HAP-1 (cell line): ENCODE data around the gene KIAA0753.
"Not testable (repeated sequence)": the region's sequence is repeated elsewhere in the genome, so short reads cannot be mapped to it uniquely, and the experiment has no call there.

Source experiments
- DNase-seq, 2 experiments: peaks; one replicate each; pipeline ENCODE4 v3.0.0-alpha.2; 2016 to 2020; ENCODE audit warnings: low spot score in 2 of 2
- H3K27me3 ChIP-seq: fragments of 250-450 bp; sonication (Bioruptor Pico); 2 replicates; pipeline ENCODE4 v1.5.1; 2020; ENCODE audit warnings: low read depth, mild to moderate bottlenecking, moderate library complexity
- H3K36me3 ChIP-seq: fragments of 250-450 bp; sonication (Bioruptor Pico); replicated peaks from 2 replicates; pipeline ENCODE4 v1.5.1; 2020; ENCODE audit warnings: mild to moderate bottlenecking
- H3K4me1 ChIP-seq: fragments of 250-450 bp; sonication (Bioruptor Pico); 2 replicates; pipeline ENCODE4 v1.5.1; 2020; ENCODE audit warnings: mild to moderate bottlenecking
- H3K4me3 ChIP-seq: fragments of 250-450 bp; sonication (Bioruptor Pico); 2 replicates; pipeline ENCODE4 v1.5.1; 2020; ENCODE audit warnings: mild to moderate bottlenecking, moderate library complexity
- H3K9me3 ChIP-seq: fragments of 250-450 bp; sonication (Bioruptor Pico); 2 replicates; pipeline ENCODE4 v1.5.1; 2020; ENCODE audit warnings: mild to moderate bottlenecking, moderate library complexity
- in situ Hi-C: fragments of 300-500 bp; cut with MboI; formaldehyde crosslinking; loops from 3 replicates; pipeline ENCODE4 v1.14.3; 2020; ENCODE audit warnings: low sequenced_read_pairs, inconsistent platforms, mixed read lengths

Gene KIAA0753

DNA sequence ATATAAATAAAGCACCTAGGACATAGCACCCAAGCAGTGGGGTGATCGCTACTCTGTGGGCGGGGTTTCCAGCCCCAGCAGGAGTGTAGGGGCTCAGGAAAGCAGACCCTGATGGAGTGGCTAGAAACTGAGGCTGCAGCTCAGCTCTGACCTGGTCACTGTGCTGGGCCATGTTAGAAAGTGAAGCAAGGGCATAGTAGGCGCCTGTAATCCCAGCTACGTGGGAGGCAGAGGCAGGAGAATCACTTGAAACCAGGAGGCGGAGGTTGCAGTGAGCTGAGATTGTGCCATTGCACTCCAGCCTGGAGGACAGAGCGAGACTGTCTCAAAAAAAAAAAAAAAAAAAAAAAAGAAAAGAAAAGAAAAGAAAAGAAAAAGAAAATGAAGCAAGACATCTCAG is 67.0 kb downstream of the KIAA0753 start:
- H3K4me3 ChIP-seq, H3K9me3 ChIP-seq, DNase-seq, H3K4me1 ChIP-seq, H3K36me3 ChIP-seq, H3K27me3 ChIP-seq, in situ Hi-C loops: not testable (repeated sequence)

GRCh38 chr17:6572972-6573370 is 67.5 kb downstream of the KIAA0753 start:
- Histone ChIP-seq H3K36me3 (no peaks in the 10 kb centered on the region; the same call in 1 of the 2 replicates), H3K27me3 (no peaks in the 10 kb centered on the region), H3K4me3 (no peak overlapping the region), H3K4me1 (peaks cover 4% of the 10 kb centered on the region; the same call in 1 of the 2 replicates), H3K9me3 (no peaks in the 10 kb centered on the region)
- in situ Hi-C loops: no loop called here
- DNase-seq: no peak

DNA sequence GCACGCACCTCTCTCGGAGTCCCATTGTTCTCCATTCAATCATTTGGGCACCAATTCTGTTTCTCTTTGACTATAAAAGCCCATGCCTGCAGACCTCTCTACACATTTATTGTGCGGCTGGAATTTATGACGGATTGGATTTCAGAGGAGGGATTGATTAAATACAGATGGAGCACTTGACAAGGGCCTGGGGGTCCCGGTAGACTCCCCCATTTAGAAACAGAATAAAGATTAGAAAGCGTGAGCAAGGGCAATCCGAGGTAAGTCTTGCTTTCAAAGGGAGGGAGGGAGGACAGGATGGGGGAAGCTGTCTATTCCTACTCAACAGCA is 69.1 kb downstream of the KIAA0753 start:
- in situ Hi-C loops: no loop called here
- Histone ChIP-seq H3K9me3 (no peaks in the 10 kb centered on the region), H3K4me1 (peaks cover 6% of the 10 kb centered on the region; the same call in 1 of the 2 replicates), H3K4me3 (no peak overlapping the region), H3K27me3 (no peaks in the 10 kb centered on the region), H3K36me3 (no peaks in the 10 kb centered on the region; the same call in 1 of the 2 replicates)
- DNase-seq: no peak

DNA sequence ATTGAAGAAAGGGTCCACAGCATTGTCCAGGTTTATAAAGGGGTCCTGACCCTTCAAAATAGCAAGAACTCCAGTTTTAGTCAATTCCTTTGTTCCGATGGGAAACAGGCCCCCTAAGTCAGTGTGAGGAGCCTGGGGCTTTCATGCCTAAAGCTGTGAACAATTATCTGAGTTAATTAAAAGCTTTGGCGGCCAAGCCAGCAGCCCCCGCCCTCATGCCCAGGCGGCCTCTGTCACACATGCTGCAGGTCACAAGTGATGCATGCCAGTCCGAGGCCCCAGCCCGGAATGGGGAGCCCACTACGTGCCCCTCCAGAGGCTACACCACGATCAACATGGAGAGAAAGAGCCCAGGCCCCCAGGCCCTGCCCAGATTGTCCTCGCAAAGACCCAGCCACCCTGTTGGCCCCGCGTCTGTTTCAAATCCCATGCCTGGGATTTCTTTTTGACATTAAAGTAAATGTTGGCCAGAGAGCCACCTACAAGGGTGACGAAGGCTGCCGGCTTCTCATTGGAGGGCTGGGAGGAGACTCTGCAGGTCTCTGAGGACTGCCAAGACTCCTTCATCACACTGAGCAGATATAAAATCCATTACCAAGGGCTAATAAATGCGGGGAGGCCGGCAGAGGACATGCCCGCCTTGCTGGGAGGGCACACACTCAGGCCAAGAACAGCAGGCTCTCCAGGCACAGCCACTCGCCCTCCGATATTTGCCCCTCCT is 69.6 kb downstream of the KIAA0753 start:
- no peaks in the 10 kb centered on the region for H3K27me3 ChIP-seq
- H3K36me3 ChIP-seq: no peaks in the 10 kb centered on the region; the same call in 1 of the 2 replicates
- in situ Hi-C loops: no loop called here
- DNase-seq: no peak
- peaks cover 6% of the 10 kb centered on the region; the same call in 1 of the 2 replicates for H3K4me1 ChIP-seq
- no peak overlapping the region for H3K4me3 ChIP-seq
- no peaks in the 10 kb centered on the region for H3K9me3 ChIP-seq

DNA sequence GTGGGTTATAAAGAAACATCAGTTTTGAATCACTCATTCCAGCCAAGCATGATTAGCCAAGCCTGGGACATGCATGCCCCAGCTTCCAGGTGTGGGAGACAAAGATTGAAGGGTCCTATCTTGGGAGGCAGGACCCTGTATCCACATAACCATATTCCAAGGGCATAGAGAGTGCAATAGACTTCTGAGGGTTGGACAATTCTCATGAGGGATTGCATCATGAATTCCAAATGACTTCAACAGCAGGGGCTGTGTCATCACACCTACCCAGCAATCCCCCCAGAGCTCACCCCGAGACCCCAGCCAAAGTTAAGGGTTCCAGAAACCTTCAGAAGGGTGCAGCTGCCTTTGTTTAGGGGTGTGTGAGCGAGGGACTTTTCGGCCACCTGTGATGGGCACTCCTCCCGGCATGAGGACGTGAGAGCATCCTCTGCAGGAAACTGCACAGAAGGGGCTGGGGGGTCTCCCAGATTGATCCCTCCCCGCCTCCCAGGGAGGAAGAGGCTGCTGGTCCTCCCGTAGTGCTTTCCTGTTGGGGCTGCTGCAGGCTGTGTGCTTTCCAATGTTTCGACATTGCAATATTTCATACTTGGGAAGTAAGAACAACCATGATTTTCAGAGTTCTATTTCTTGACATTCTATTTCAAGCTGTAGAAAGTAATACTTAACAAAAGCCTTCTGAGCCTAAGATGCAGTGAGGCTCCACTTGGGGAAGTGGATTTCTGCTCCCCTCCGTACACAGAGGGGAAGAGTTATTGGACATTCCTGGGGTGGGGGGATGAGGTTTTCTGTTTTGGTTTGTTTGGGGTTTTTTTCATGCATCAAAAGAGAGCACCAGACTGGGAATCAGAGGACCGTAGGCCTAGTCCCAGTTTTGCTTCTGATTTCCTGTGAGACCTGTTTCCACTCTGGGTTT is 70.9 kb downstream of the KIAA0753 start:
- Histone ChIP-seq H3K4me1 (peaks cover 6% of the 10 kb centered on the region; the same call in 1 of the 2 replicates), H3K36me3 (no peaks in the 10 kb centered on the region; the same call in 1 of the 2 replicates), H3K9me3 (no peaks in the 10 kb centered on the region), H3K27me3 (no peaks in the 10 kb centered on the region), H3K4me3 (no peak overlapping the region)
- in situ Hi-C loops: no loop called here
- DNase-seq: no peak

- H3K4me3 ChIP-seq: no peak overlapping the region
- DNase-seq: no peak
- H3K9me3 ChIP-seq: no peaks in the 10 kb centered on the region
- peaks cover 6% of the 10 kb centered on the region; the same call in 1 of the 2 replicates for H3K4me1 ChIP-seq
- H3K27me3 ChIP-seq: no peaks in the 10 kb centered on the region
- H3K36me3 ChIP-seq: no peaks in the 10 kb centered on the region; the same call in 1 of the 2 replicates
- in situ Hi-C loops: no loop called here
Measured at GRCh38 chr17:6568184-6568758, 72.2 kb downstream of the KIAA0753 start.

GRCh38 chr17:6567528-6568183 is 72.9 kb downstream of the KIAA0753 start:
- Histone ChIP-seq H3K27me3 (no peaks in the 10 kb centered on the region), H3K4me3 (no peak overlapping the region), H3K9me3 (no peaks in the 10 kb centered on the region), H3K36me3 (no peaks in the 10 kb centered on the region), H3K4me1 (peaks cover 6% of the 10 kb centered on the region; the same call in 1 of the 2 replicates)
- DNase-seq: peak; percentile 68 to 71
- in situ Hi-C loops: no loop called here

GRCh38 chr17:6561446-6561845 is 79.1 kb downstream of the KIAA0753 start:
- DNase-seq: no peak
- H3K4me1 ChIP-seq: no peaks in the 10 kb centered on the region
- in situ Hi-C loops: no loop called here
- no peaks in the 10 kb centered on the region for H3K36me3 ChIP-seq
- peaks cover 4% of the 10 kb centered on the region; the same call in 1 of the 2 replicates for H3K27me3 ChIP-seq
- no peaks in the 10 kb centered on the region for H3K9me3 ChIP-seq
- no peak overlapping the region for H3K4me3 ChIP-seq

DNA sequence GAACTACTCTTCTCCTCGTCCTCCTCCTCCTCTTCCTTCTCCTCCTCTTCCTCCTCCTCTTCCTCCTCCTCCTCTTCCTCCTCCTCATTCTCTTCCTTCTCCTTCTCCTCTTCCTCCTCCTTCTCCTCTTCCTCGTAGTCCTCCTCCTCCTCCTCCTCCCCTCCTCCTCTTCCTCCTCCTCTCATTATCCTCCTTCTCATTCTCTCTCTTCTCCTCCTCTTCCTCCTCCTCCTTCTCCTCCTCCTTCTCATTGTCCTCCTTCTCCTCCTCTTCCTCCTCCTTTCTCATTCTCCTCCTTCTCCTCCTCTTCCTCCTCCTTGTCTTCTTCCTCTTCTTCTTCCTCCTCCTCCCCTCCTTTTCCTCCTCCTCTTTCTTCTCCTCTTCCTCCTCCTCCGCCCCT is 80.0 kb downstream of the KIAA0753 start:
- H3K36me3 ChIP-seq: no peaks in the 10 kb centered on the region
- H3K9me3 ChIP-seq: no peaks in the 10 kb centered on the region
- no peak for DNase-seq
- H3K4me1 ChIP-seq: no peaks in the 10 kb centered on the region
- in situ Hi-C loops: no loop called here
- no peak overlapping the region for H3K4me3 ChIP-seq
- peaks cover 11% of the 10 kb centered on the region for H3K27me3 ChIP-seq

- peaks cover 18% of the 10 kb centered on the region for H3K27me3 ChIP-seq
- in situ Hi-C loops: no loop called here
- H3K36me3 ChIP-seq: no peaks in the 10 kb centered on the region
- no peak overlapping the region for H3K4me3 ChIP-seq
- no peaks in the 10 kb centered on the region for H3K4me1 ChIP-seq
- no peak for DNase-seq
- no peaks in the 10 kb centered on the region for H3K9me3 ChIP-seq
Measured at GRCh38 chr17:6559753-6560215, 80.7 kb downstream of the KIAA0753 start.

DNA sequence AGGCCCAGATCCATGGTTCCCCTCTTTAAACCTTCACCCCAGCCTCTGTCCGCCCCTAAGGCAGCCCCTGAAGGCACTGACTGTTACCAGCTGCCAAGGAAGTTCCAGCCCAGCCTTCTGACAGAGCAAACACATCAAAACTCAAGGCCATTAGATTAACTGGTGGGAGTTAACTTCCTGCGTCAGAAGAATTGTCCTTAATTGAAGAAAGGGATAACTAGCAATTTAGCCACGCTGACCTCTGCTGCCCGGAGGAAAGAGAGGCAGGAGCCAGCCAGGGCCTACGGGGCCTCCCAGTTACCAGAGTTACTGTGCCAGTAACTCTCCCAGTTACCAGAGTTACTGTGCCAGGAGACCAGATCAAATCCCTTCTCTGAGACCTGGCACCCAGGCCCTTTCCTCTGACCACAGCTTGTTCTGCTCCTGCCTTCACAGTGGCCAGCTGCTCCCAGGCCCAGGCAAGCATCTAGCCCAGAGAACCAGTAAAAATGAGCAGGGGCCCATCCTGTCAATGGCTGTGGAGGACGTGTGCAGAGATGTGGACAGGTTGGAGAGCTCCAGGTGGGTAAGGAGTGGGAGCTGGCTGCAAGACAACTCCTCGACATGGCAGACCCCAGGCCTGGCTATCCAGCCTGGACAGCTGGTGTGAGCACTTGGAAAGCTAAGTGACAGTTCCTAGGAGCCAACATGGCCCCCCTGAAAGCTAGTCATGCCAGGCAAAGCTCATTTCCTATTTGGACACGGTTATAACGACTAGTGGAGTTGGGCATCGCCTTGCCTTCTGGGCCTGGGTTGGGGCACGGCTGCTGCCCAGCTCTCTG is 81.4 kb downstream of the KIAA0753 start:
- H3K4me1 ChIP-seq: no peaks in the 10 kb centered on the region
- H3K4me3 ChIP-seq: no peak overlapping the region
- peaks cover 22% of the 10 kb centered on the region for H3K27me3 ChIP-seq
- DNase-seq: no peak
- in situ Hi-C loops: no loop called here
- H3K36me3 ChIP-seq: no peaks in the 10 kb centered on the region
- H3K9me3 ChIP-seq: no peaks in the 10 kb centered on the region

DNA sequence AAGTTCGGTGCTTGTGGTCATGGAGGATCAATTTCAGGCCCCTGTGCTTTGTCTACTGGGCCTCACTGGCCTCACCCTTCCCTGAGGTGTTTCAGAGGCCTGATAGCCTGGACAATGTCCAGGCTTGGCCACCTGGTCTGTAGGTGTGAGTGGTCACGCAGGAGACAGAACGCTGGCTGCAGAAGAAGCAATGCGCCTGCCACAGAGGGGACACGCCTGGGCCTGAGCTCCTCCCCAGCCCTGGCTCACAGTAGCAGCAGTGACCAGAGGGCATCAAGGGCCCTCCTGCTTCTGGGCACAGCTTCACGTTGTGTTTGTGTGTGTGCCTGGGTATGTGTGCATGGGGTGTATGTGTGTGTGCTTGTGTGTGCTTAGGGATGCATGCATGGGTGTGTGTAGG is 82.2 kb downstream of the KIAA0753 start:
- DNase-seq: no peak
- Histone ChIP-seq H3K36me3 (no peaks in the 10 kb centered on the region), H3K4me1 (no peaks in the 10 kb centered on the region), H3K9me3 (no peaks in the 10 kb centered on the region), H3K4me3 (no peak overlapping the region), H3K27me3 (peaks cover 22% of the 10 kb centered on the region)
- in situ Hi-C loops: no loop called here

DNA sequence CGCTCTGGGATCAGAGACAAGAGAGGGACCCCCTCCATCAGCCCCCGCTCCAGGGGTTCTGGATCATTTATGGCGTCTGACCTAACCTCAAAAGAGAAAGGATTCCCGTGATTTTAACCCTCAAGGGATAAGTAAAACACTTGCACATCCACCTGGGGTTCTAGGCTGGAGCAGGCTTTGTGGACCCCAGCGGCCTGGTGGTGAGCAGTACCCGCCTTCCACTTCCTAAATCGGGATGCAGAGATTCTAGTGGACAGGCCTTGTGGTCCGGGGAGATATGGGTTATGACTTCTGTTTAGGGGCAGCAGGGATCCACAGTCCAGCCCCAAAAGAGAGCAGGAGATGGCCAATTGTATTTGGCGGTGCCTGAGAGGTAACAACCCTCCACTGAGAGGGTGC is 83.5 kb downstream of the KIAA0753 start:
- no peaks in the 10 kb centered on the region for H3K4me1 ChIP-seq
- in situ Hi-C loops: no loop called here
- H3K4me3 ChIP-seq: no peak overlapping the region
- no peaks in the 10 kb centered on the region for H3K9me3 ChIP-seq
- no peak for DNase-seq
- peaks cover 22% of the 10 kb centered on the region for H3K27me3 ChIP-seq
- H3K36me3 ChIP-seq: no peaks in the 10 kb centered on the region
